HG03575 (cell line): ENCODE measurements around the gene CSF2RB.

ENCODE experiments used
- ATAC-seq: cut with Tn5 transposase; IDR thresholded peaks from one replicate; pipeline ENCODE4 v1.9.1; 2021; ENCODE audit not compliant: unreplicated experiment, insufficient number of reproducible peaks, low FRiP score; ENCODE audit errors: extremely low read depth

Gene CSF2RB

GRCh38 chr22:36885474-36885873 lies 28.0 kb upstream of the CSF2RB start:
- ATAC-seq, result no peak

- no peak for ATAC-seq
Observed at GRCh38 chr22:36886016-36886415, 27.4 kb upstream of the CSF2RB start.

GRCh38 chr22:36887162-36887561 lies 26.3 kb upstream of the CSF2RB start:
- no peak for ATAC-seq

- no peak for ATAC-seq
Observed at GRCh38 chr22:36891646-36892045, 21.8 kb upstream of the CSF2RB start.

GRCh38 chr22:36892292-36892691 lies 21.1 kb upstream of the CSF2RB start:
- ATAC-seq, result no peak

GRCh38 chr22:36893262-36893661 lies 20.2 kb upstream of the CSF2RB start:
- ATAC-seq, result no peak

GRCh38 chr22:36894266-36894665 lies 19.2 kb upstream of the CSF2RB start:
- ATAC-seq, result no peak

GRCh38 chr22:36897611-36898010 lies 15.8 kb upstream of the CSF2RB start:
- ATAC-seq, result no peak

GRCh38 chr22:36898690-36899089 lies 14.7 kb upstream of the CSF2RB start:
- ATAC-seq, result no peak

- ATAC-seq, result no peak
Observed at GRCh38 chr22:36899498-36899897, 13.9 kb upstream of the CSF2RB start.

GRCh38 chr22:36900225-36900624 lies 13.2 kb upstream of the CSF2RB start:
- no peak for ATAC-seq

- ATAC-seq, result no peak
Observed at GRCh38 chr22:36900880-36901279, 12.5 kb upstream of the CSF2RB start.

GRCh38 chr22:36901411-36902142 lies 11.9 kb upstream of the CSF2RB start:
- ATAC-seq, result no peak

GRCh38 chr22:36902143-36902926 lies 11.1 kb upstream of the CSF2RB start:
- ATAC-seq, result no peak

GRCh38 chr22:36904260-36904880 lies 9.1 kb upstream of the CSF2RB start:
- no peak for ATAC-seq

- no peak for ATAC-seq
Observed at GRCh38 chr22:36907253-36908195, 5.9 kb upstream of the CSF2RB start.

- ATAC-seq, result no peak
Observed at GRCh38 chr22:36910461-36910860, 3.0 kb upstream of the CSF2RB start.

GRCh38 chr22:36911887-36912661 lies 1.4 kb upstream of the CSF2RB start:
- no peak for ATAC-seq
